Trophoblast cell (in vitro differentiated cells and primary cell): ENCODE results near the gene NPW.

Experiments
- DNase-seq, 2 donors: peaks; one replicate each; pipeline ENCODE4 v3.0.0-alpha.2; 2016
- H2AFZ ChIP-seq: 2 replicates; pipeline ENCODE4 v1.6.1; 2013; ENCODE audit warnings: low read length, moderate library complexity, mild to moderate bottlenecking; ENCODE audit not compliant: insufficient read depth, poor library complexity
- H2AK5ac ChIP-seq: 2 replicates; pipeline ENCODE4 v1.6.1; 2013; ENCODE audit warnings: mild to moderate bottlenecking, low read length
- H2BK120ac ChIP-seq: 2 replicates; pipeline ENCODE4 v1.6.1; 2013; ENCODE audit warnings: low read length, mild to moderate bottlenecking, moderate library complexity; ENCODE audit not compliant: insufficient read depth, poor library complexity
- H2BK12ac ChIP-seq: 2 replicates; pipeline ENCODE4 v1.6.1; 2013; ENCODE audit warnings: mild to moderate bottlenecking, low read length, moderate library complexity
- H2BK5ac ChIP-seq: 2 replicates; pipeline ENCODE4 v1.6.1; 2013; ENCODE audit warnings: low read length, low read depth, moderate library complexity, mild to moderate bottlenecking; ENCODE audit not compliant: poor library complexity
- H3K14ac ChIP-seq: 2 replicates; pipeline ENCODE4 v1.6.1; 2013; ENCODE audit warnings: mild to moderate bottlenecking, low read length
- H3K18ac ChIP-seq: 2 replicates; pipeline ENCODE4 v1.6.1; 2013; ENCODE audit warnings: mild to moderate bottlenecking, low read length
- H3K23ac ChIP-seq: 2 replicates; pipeline ENCODE4 v1.6.1; 2013; ENCODE audit warnings: low read length
- H3K27ac ChIP-seq: 2 replicates; pipeline ENCODE4 v1.5.1; 2013; ENCODE audit warnings: low read depth, mild to moderate bottlenecking, inconsistent platforms, low read length, moderate library complexity
- H3K27me3 ChIP-seq: 2 replicates; pipeline ENCODE4 v1.6.1; 2013; ENCODE audit warnings: inconsistent platforms, mild to moderate bottlenecking, low read length, moderate library complexity; ENCODE audit not compliant: insufficient read depth
- H3K36me3 ChIP-seq, 2 experiments: 1 replicate in 1 of 2; 2 replicates in 1 of 2; pipeline ENCODE4 v1.6.1; 2013; ENCODE audit warnings: low read length in 2 of 2, mild to moderate bottlenecking in 2 of 2, moderate library complexity in 1 of 2; ENCODE audit not compliant: insufficient read depth in 2 of 2, control insufficient read depth in 1 of 2
- H3K4ac ChIP-seq: 2 replicates; pipeline ENCODE4 v1.6.1; 2013; ENCODE audit warnings: low read depth, mild to moderate bottlenecking, low read length, moderate library complexity
- H3K4me1 ChIP-seq, 2 experiments: 1 replicate in 1 of 2; 2 replicates in 1 of 2; pipeline ENCODE4 v1.6.1; 2013; ENCODE audit warnings: low read length in 2 of 2, mild to moderate bottlenecking in 2 of 2, moderate library complexity in 1 of 2; ENCODE audit not compliant: insufficient read depth in 2 of 2, control insufficient read depth in 1 of 2
- H3K4me2 ChIP-seq: 2 replicates; pipeline ENCODE4 v1.6.1; 2013; ENCODE audit warnings: inconsistent platforms, mild to moderate bottlenecking, low read length, moderate library complexity
- H3K4me3 ChIP-seq: 2 replicates; pipeline ENCODE4 v1.5.1; 2013; ENCODE audit warnings: mild to moderate bottlenecking, low read depth, low read length, inconsistent platforms
- H3K79me1 ChIP-seq: one replicate; pipeline ENCODE4 v1.6.1; 2013; ENCODE audit warnings: low read length
- H3K79me2 ChIP-seq: 2 replicates; pipeline ENCODE4 v1.6.1; 2013; ENCODE audit warnings: low read length, mild to moderate bottlenecking; ENCODE audit not compliant: control insufficient read depth, insufficient read depth, poor library complexity
- H3K9ac ChIP-seq: 2 replicates; pipeline ENCODE4 v1.6.1; 2013; ENCODE audit warnings: mild to moderate bottlenecking, low read length
- H3K9me3 ChIP-seq: 2 replicates; pipeline ENCODE4 v1.6.1; 2013; ENCODE audit warnings: low read depth, mild to moderate bottlenecking, control low read depth, inconsistent platforms, low read length; ENCODE audit not compliant: insufficient read depth
- H4K12ac ChIP-seq: 2 replicates; pipeline ENCODE4 v1.6.1; 2013; ENCODE audit warnings: low read depth, mild to moderate bottlenecking, low read length, moderate library complexity
- H4K8ac ChIP-seq: 2 replicates; pipeline ENCODE4 v1.6.1; 2013; ENCODE audit warnings: low read depth, mild to moderate bottlenecking, low read length, moderate library complexity
- H4K91ac ChIP-seq: one replicate; pipeline ENCODE4 v1.6.1; 2013; ENCODE audit warnings: low read depth, mild to moderate bottlenecking, low read length, moderate library complexity
- WGBS: extraction: QIAGEN DNeasy Blood & Tissue Kit; methylation state at CpG from one replicate; pipeline ENCODE4 v1.1.7; 2013; ENCODE audit warnings: missing lambda C conversion rate; ENCODE audit not compliant: insufficient read length, insufficient coverage; ENCODE audit errors: extremely low coverage; 5-methylcytosine and 5-hydroxymethylcytosine counted together

The NPW gene

GRCh38 chr16:2001035-2001434 is 18.6 kb upstream of the NPW start:
- Histone ChIP-seq H2BK12ac (no peak overlapping the region), H3K27ac (no peak overlapping the region), H3K4me1 (peaks cover 5% of the 10 kb centered on the region in 2 experiments), H3K4me2 (no peak overlapping the region), H3K79me2 (no peaks in the 10 kb centered on the region), H3K36me3 (peaks cover 64 to 68% of the 10 kb centered on the region in 2 experiments), H3K9ac (no peak overlapping the region), H3K27me3 (no peaks in the 10 kb centered on the region), H2BK120ac (no peak overlapping the region), H3K14ac (no peak overlapping the region), H2AK5ac (no peak overlapping the region), H3K23ac (no peak overlapping the region), H3K4me3 (no peak overlapping the region), H4K12ac (no peak overlapping the region), H4K8ac (no peak overlapping the region), H3K9me3 (no peaks in the 10 kb centered on the region), H2BK5ac (no peak overlapping the region), H2AFZ (no peak overlapping the region), H3K79me1 (no peaks in the 10 kb centered on the region), H3K18ac (no peak overlapping the region), H3K4ac (no peak overlapping the region), H4K91ac (no peak overlapping the region)
- WGBS, result no CpG with 5 or more reads among the region's 19 CpGs
- DNase-seq, result no peak

- no peak overlapping the region for H3K18ac ChIP-seq
- H4K8ac ChIP-seq, result no peak overlapping the region
- no peak overlapping the region for H3K4ac ChIP-seq
- H3K14ac ChIP-seq, result no peak overlapping the region
- no CpG with 5 or more reads among the region's 53 CpGs for WGBS
- DNase-seq, result no peak
- no peak overlapping the region for H2BK120ac ChIP-seq
- H3K79me2 ChIP-seq, result peaks cover 3% of the 10 kb centered on the region
- H3K23ac ChIP-seq, result no peak overlapping the region
- H3K79me1 ChIP-seq, result no peaks in the 10 kb centered on the region
- no peak overlapping the region for H3K4me2 ChIP-seq
- no peak overlapping the region for H4K91ac ChIP-seq
- H3K9ac ChIP-seq, result no peak overlapping the region
- H3K27me3 ChIP-seq, result no peaks in the 10 kb centered on the region
- no peak overlapping the region for H2AK5ac ChIP-seq
- H4K12ac ChIP-seq, result no peak overlapping the region
- H3K4me3 ChIP-seq, result no peak overlapping the region
- no peak overlapping the region for H2BK5ac ChIP-seq
- no peak overlapping the region for H3K27ac ChIP-seq
- H3K9me3 ChIP-seq, result peaks cover 1% of the 10 kb centered on the region
- H3K36me3 ChIP-seq, result peaks cover 64 to 67% of the 10 kb centered on the region in 2 experiments
- peaks cover 5% of the 10 kb centered on the region in 2 experiments for H3K4me1 ChIP-seq
- H2AFZ ChIP-seq, result no peak overlapping the region
- no peak overlapping the region for H2BK12ac ChIP-seq
These were observed 17.9 kb upstream of the NPW start for GRCh38 chr16:2001456-2002355.

- no peak overlapping the region for H2AK5ac ChIP-seq
- no CpG with 5 or more reads among the region's 47 CpGs for WGBS
These were observed 17.0 kb upstream of the NPW start for GRCh38 chr16:2002406-2003230.

GRCh38 chr16:2003231-2003826 is 16.3 kb upstream of the NPW start:
- Histone ChIP-seq H3K27me3 (no peaks in the 10 kb centered on the region), H3K4ac (no peak overlapping the region), H3K4me1 (peaks cover 5 to 15% of the 10 kb centered on the region in 2 experiments), H2BK12ac (no peak overlapping the region), H3K23ac (no peak overlapping the region), H4K8ac (no peak overlapping the region), H2BK5ac (no peak overlapping the region), H3K79me2 (peaks cover 6% of the 10 kb centered on the region), H3K9ac (no peak overlapping the region), H2AFZ (no peak overlapping the region), H3K36me3 (peaks cover 58 to 61% of the 10 kb centered on the region in 2 experiments), H2BK120ac (no peak overlapping the region), H3K79me1 (no peaks in the 10 kb centered on the region), H4K12ac (peak overlapping the region; percentile 20), H3K18ac (no peak overlapping the region), H3K27ac (no peak overlapping the region), H3K4me3 (no peak overlapping the region), H3K14ac (no peak overlapping the region), H3K4me2 (no peak overlapping the region), H4K91ac (no peak overlapping the region), H3K9me3 (peaks cover 1% of the 10 kb centered on the region), H2AK5ac (no peak overlapping the region)
- DNase-seq, result no peak
- no CpG with 5 or more reads among the region's 8 CpGs for WGBS

More at GRCh38 chr16:2002406-2003230, 17.0 kb upstream of the NPW start:
- Histone ChIP-seq H4K91ac (no peak overlapping the region), H3K9me3 (peaks cover 1% of the 10 kb centered on the region), H2BK5ac (no peak overlapping the region), H3K4ac (no peak overlapping the region), H3K36me3 (peaks cover 61 to 63% of the 10 kb centered on the region in 2 experiments), H3K18ac (no peak overlapping the region), H3K14ac (no peak overlapping the region), H2BK12ac (no peak overlapping the region), H3K4me3 (no peak overlapping the region), H3K4me1 (peaks cover 5 to 11% of the 10 kb centered on the region in 2 experiments), H2AFZ (no peak overlapping the region), H3K9ac (no peak overlapping the region), H2BK120ac (no peak overlapping the region), H4K8ac (no peak overlapping the region), H3K79me2 (peaks cover 6% of the 10 kb centered on the region), H3K27ac (no peak overlapping the region), H3K23ac (no peak overlapping the region), H4K12ac (no peak overlapping the region), H3K4me2 (no peak overlapping the region), H3K79me1 (no peaks in the 10 kb centered on the region), H3K27me3 (no peaks in the 10 kb centered on the region)
- DNase-seq, result no peak
